22Rv1 (cell line): ENCODE measurements around the gene SYTL1.
A peak's percentile ranks its signal among the peaks of the same experiment; 100 is the strongest.

Source experiments
- H3K27ac ChIP-seq: fragments of 450-650 bp; 2 replicates; pipeline ENCODE4 v1.5.1; 2017
- CTCF ChIP-seq: fragments of 450-650 bp; IDR thresholded peaks from 2 replicates; pipeline ENCODE4 v1.5.1; 2017; ENCODE audit warnings: mild to moderate bottlenecking
- ZFX ChIP-seq: fragments of 450-650 bp; IDR thresholded peaks from 2 replicates; pipeline ENCODE4 v1.6.1; 2017; ENCODE audit warnings: antibody characterized with exemption, borderline replicate concordance

Gene SYTL1

GRCh38 chr1:27356277-27356618, 14.4 kb downstream of the SYTL1 start:
- H3K27ac ChIP-seq = no peak overlapping the region
- TF ChIP-seq CTCF (no peak), ZFX (no peak)

- H3K27ac ChIP-seq = peak overlapping the region; percentile 39; the same call in 1 of the 2 replicates
- no peak for TF ChIP-seq ZFX
- no peak for TF ChIP-seq CTCF
Measured at GRCh38 chr1:27356619-27357280, 14.9 kb downstream of the SYTL1 start.

- peak overlapping the region; percentile 39; the same call in 1 of the 2 replicates for H3K27ac ChIP-seq
Measured at GRCh38 chr1:27357281-27358037, 15.6 kb downstream of the SYTL1 start.

DNA sequence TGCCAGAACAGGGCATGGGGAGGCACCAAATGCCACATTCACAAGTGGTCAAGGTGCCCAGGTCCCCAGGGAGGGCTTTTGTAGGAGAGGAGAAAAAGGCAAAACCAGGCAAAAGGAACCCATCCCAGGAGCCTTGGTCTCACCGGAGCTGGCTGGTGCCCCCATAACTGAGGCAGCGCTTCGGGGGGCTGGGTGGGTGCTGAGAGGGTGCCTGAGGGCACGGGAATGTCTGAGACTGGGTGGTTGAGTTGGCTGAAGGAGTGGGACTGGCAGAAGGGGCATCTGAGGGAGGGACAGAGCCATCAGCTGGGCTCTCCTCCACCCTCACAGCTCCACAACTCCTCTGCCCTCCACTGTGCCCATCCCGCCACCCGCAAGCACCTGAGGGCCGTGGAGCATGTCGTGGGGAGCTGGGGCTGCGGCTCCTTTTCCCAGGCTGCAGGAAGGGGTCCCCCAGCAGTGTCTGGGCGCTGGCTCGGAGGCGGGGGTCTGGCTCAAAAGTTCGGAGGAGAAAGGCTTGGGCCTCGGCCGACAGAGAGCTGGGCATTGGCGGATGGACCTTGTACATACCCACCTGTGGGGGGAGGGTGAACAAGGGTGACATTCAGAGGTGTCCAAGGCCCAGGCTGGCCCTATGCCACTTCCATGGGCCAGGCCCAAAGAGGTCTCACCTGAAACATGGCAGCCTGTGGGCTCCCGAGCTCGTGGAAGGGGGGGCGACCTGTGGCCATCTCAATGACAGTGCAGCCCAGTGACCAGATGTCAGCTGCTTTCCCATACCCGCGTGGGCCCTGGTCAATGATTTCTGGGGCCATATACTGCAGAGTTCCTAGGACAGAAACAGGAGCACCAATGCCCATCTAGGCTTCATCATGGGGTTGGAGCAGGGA, 16.5 kb downstream of the SYTL1 start:
- H3K27ac ChIP-seq = peak overlapping the region; percentile 39; the same call in 1 of the 2 replicates
- TF ChIP-seq CTCF = no peak
- no peak for TF ChIP-seq ZFX

More at GRCh38 chr1:27357281-27358037, 15.6 kb downstream of the SYTL1 start:
- no peak for TF ChIP-seq ZFX
- TF ChIP-seq CTCF = peak; percentile 95

- H3K27ac ChIP-seq = no peak overlapping the region
- no peak for TF ChIP-seq ZFX
- TF ChIP-seq CTCF = no peak
Measured at GRCh38 chr1:27358928-27359313, 17.1 kb downstream of the SYTL1 start.

DNA sequence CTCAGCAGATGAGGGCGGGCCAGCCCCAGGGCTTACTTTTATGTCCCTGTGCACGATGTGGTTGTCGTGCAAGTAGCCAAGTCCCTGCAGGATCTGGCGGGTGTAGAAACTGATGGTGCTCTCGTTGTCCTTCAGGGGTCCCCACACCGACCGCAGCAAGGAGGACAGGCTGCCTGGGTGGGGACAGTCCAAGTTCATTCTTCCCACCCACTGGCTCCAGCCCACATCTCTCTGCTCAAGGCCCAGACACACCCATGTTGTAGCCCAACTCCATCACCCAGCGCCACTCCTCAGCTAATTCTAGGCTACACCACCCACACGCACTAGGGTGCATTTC, 18.0 kb downstream of the SYTL1 start:
- TF ChIP-seq CTCF (no peak), ZFX (no peak)
- no peak overlapping the region for H3K27ac ChIP-seq
